Upper lobe of right lung (tissue), 1 donor: ENCODE data around the gene DACH1. TPM values are rescaled to one million over a fixed set of nuclear protein-coding genes. Genes with fewer than 3 reads are reported as not detected.

ENCODE experiments used
- ATAC-seq: fragments of 200-7000 bp; cut with Tn5 transposase; one replicate; pipeline ENCODE4 v1.9.1; 2020; ENCODE audit warnings: mild to moderate bottlenecking, moderate library complexity
- DNase-seq: peaks from one replicate; pipeline ENCODE4 v3.0.0-alpha.2; 2020
- H3K27ac ChIP-seq: fragments of 200-600 bp; one replicate; pipeline ENCODE4 v1.8.0; 2022
- H3K27me3 ChIP-seq: fragments of 200-600 bp; one replicate; pipeline ENCODE4 v1.8.0; 2022; ENCODE audit warnings: mild to moderate bottlenecking
- H3K36me3 ChIP-seq: fragments of 200-600 bp; one replicate; pipeline ENCODE4 v1.8.0; 2022
- H3K4me1 ChIP-seq: fragments of 200-600 bp; one replicate; pipeline ENCODE4 v1.8.0; 2022
- H3K4me3 ChIP-seq: fragments of 200-600 bp; one replicate; pipeline ENCODE4 v1.8.0; 2022; ENCODE audit warnings: mild to moderate bottlenecking
- H3K9me3 ChIP-seq: fragments of 200-600 bp; one replicate; pipeline ENCODE4 v1.8.0; 2022
- intact Hi-C: fragments of 100-400 bp; cut with DNase I; formaldehyde crosslinking; loops from one replicate; pipeline ENCODE4 v1.11.0; 2022
- total RNA-seq: library from RNA; stranded (reverse); fragmentation: NEBNext Ultra II Directional; extraction: Animal tissue kit (Norgen Biotek cat#: 25700); gene quantifications from one replicate; pipeline ENCODE4 v1.2.1, GENCODE V29; 2021
- TF ChIP-seq, protein P1 (sequence below): fragments of 200-600 bp; IDR thresholded peaks from one replicate; pipeline ENCODE4 v1.8.0; 2022; ENCODE audit warnings: antibody characterized with exemption
- donor health status: DM: no; HTN: yes; CAD: no; lungs with severe emphysema.

Gene DACH1
- total RNA-seq, 1 donor from 2014 or later = 11.5 TPM

- Histone ChIP-seq H3K27me3 (no peaks in the 10 kb centered on the region), H3K9me3 (no peaks in the 10 kb centered on the region), H3K4me3 (no peak overlapping the region), H3K4me1 (no peaks in the 10 kb centered on the region), H3K27ac (no peak overlapping the region), H3K36me3 (no peaks in the 10 kb centered on the region)
- no peak for DNase-seq
- no peak for ATAC-seq
- TF ChIP-seq, protein P1, sequence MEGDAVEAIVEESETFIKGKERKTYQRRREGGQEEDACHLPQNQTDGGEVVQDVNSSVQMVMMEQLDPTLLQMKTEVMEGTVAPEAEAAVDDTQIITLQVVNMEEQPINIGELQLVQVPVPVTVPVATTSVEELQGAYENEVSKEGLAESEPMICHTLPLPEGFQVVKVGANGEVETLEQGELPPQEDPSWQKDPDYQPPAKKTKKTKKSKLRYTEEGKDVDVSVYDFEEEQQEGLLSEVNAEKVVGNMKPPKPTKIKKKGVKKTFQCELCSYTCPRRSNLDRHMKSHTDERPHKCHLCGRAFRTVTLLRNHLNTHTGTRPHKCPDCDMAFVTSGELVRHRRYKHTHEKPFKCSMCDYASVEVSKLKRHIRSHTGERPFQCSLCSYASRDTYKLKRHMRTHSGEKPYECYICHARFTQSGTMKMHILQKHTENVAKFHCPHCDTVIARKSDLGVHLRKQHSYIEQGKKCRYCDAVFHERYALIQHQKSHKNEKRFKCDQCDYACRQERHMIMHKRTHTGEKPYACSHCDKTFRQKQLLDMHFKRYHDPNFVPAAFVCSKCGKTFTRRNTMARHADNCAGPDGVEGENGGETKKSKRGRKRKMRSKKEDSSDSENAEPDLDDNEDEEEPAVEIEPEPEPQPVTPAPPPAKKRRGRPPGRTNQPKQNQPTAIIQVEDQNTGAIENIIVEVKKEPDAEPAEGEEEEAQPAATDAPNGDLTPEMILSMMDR = no peak
- intact Hi-C loops = no loop called here
These were observed 418.8 kb downstream of the DACH1 start for GRCh38 chr13:71448080-71448630.

- H3K4me3 ChIP-seq = no peak overlapping the region
- no peaks in the 10 kb centered on the region for H3K4me1 ChIP-seq
- intact Hi-C loops = no loop called here
- no peak for ATAC-seq
- no peaks in the 10 kb centered on the region for H3K36me3 ChIP-seq
- no peak for DNase-seq
- TF ChIP-seq, protein P1 = no peak
- H3K27me3 ChIP-seq = no peaks in the 10 kb centered on the region
- H3K27ac ChIP-seq = no peak overlapping the region
- H3K9me3 ChIP-seq = no peaks in the 10 kb centered on the region
These were observed 429.3 kb downstream of the DACH1 start for GRCh38 chr13:71437704-71438103.

GRCh38 chr13:71430681-71431080 lies 436.3 kb downstream of the DACH1 start:
- H3K36me3 ChIP-seq = no peaks in the 10 kb centered on the region
- no peak overlapping the region for H3K27ac ChIP-seq
- intact Hi-C loops = no loop called here
- H3K9me3 ChIP-seq = no peaks in the 10 kb centered on the region
- H3K4me1 ChIP-seq = no peaks in the 10 kb centered on the region
- no peaks in the 10 kb centered on the region for H3K27me3 ChIP-seq
- TF ChIP-seq, protein P1 = no peak
- ATAC-seq (no peak), DNase-seq (no peak)
- H3K4me3 ChIP-seq = no peak overlapping the region

DNA sequence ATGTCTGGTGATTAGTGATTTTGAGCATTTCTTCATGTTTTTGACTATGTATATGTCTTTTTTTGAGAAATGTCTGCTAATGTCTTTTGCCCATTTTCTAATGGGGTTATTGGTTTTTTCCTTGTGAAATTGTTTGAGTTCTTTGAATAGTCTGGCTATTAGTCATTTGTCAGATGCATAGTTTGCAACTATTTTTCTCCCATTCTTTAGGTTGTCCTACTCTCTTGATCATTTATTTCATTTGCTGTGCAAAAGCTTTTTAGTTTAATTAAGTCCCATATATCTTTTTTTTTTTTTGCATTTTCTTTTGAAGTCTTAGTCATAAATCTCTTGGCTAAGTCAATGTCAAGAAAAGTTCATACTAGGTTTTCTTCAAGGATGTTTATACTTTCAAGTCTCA lies 449.8 kb downstream of the DACH1 start:
- TF ChIP-seq, protein P1 = no peak
- Histone ChIP-seq H3K27me3 (no peaks in the 10 kb centered on the region), H3K27ac (no peak overlapping the region), H3K9me3 (no peaks in the 10 kb centered on the region), H3K4me1 (no peaks in the 10 kb centered on the region), H3K4me3 (no peak overlapping the region), H3K36me3 (no peaks in the 10 kb centered on the region)
- no peak for ATAC-seq
- DNase-seq = no peak
- intact Hi-C loops = no loop called here

- no peaks in the 10 kb centered on the region for H3K27me3 ChIP-seq
- no peaks in the 10 kb centered on the region for H3K36me3 ChIP-seq
- ATAC-seq = no peak
- H3K4me1 ChIP-seq = no peaks in the 10 kb centered on the region
- no peak overlapping the region for H3K4me3 ChIP-seq
- no peak overlapping the region for H3K27ac ChIP-seq
- H3K9me3 ChIP-seq = no peaks in the 10 kb centered on the region
- DNase-seq = no peak
- TF ChIP-seq, protein P1 = no peak
- intact Hi-C loops = no loop called here
These were observed 454.8 kb downstream of the DACH1 start for GRCh38 chr13:71412231-71412630.

DNA sequence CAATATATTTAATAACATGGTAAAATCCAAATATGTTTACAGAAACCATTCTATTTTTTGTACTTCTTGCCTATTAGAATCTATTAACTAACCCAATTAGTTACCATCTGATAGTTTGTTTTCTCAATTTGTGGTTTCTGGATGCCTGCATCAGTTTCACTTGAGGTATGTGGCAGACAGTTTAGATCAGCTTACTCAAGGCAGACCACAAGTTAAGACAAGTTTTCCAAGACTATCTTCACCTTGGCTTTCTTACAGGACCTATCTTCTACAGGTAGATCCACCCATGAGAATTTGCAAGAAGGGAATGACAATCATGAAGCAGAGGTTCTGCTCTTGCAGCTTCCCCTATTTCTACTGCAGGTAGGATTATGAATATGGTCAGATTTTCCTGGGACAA lies 458.6 kb downstream of the DACH1 start:
- H3K36me3 ChIP-seq = no peaks in the 10 kb centered on the region
- TF ChIP-seq, protein P1 = no peak
- H3K4me3 ChIP-seq = no peak overlapping the region
- intact Hi-C loops = no loop called here
- DNase-seq = no peak
- no peaks in the 10 kb centered on the region for H3K9me3 ChIP-seq
- H3K4me1 ChIP-seq = no peaks in the 10 kb centered on the region
- no peaks in the 10 kb centered on the region for H3K27me3 ChIP-seq
- no peak for ATAC-seq
- H3K27ac ChIP-seq = no peak overlapping the region
